ENCODE data around the gene FLT1. TPM values are rescaled to one million over a fixed set of nuclear protein-coding genes. Genes with fewer than 3 reads are reported as not detected.

The FLT1 gene
- total RNA-seq, 1 donor from 2014 or later = not detected

- FAIRE-seq (no peak), DNase-seq (ENCODE audit: low read depth) (no peak)
- H3K27me3 ChIP-seq (ENCODE audit: control insufficient read depth, insufficient read depth, low read length) = no peaks in the 10 kb centered on the region
- H3K36me3 ChIP-seq (ENCODE audit: control insufficient read depth, insufficient read depth, low read length) = no peaks in the 10 kb centered on the region
- TF ChIP-seq CTCF (IDR thresholded peaks at IDR 0.05; ENCODE audit: insufficient read depth, low read length, severe bottlenecking) = no peak
- no peak overlapping the region for H3K4me3 ChIP-seq (ENCODE audit: low read depth, low read length)
Measured at GRCh38 chr13:28401303-28402056, 93.4 kb downstream of the FLT1 start.

GRCh38 chr13:28396053-28396452 lies 98.9 kb downstream of the FLT1 start:
- H3K27me3 ChIP-seq (ENCODE audit: control insufficient read depth, insufficient read depth, low read length) = no peaks in the 10 kb centered on the region

DNA sequence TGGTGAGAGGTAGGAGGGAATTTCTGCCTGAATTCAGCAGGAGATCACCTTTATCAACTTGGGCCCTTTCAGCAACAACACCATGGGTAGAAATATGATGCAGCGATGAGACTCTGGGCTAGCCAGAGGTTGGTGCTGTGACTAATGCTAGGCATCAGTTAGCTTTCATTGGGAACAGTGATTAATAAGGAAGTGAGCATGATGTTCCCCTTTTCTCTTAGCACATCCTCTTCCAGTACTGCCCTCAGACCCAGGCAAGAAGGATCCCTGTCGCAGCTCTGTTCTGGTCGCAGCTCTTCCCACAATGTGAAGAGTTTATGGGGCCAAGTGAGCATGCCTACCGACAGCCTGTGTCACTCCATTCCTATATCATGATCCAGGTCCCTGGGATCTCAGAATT lies 100.5 kb downstream of the FLT1 start:
- FAIRE-seq = no peak
- H3K4me3 ChIP-seq (ENCODE audit: low read depth, low read length) = no peak overlapping the region
- no peak for TF ChIP-seq CTCF (IDR thresholded peaks at IDR 0.05; ENCODE audit: insufficient read depth, low read length, severe bottlenecking)
- H3K27me3 ChIP-seq (ENCODE audit: control insufficient read depth, insufficient read depth, low read length) = no peaks in the 10 kb centered on the region
- H3K36me3 ChIP-seq (ENCODE audit: control insufficient read depth, insufficient read depth, low read length) = no peaks in the 10 kb centered on the region
- peak; percentile 46 for DNase-seq (ENCODE audit: low read depth)

More at GRCh38 chr13:28396053-28396452, 98.9 kb downstream of the FLT1 start:
- no peak for DNase-seq (ENCODE audit: low read depth)
- no peak for FAIRE-seq
- TF ChIP-seq CTCF (IDR thresholded peaks at IDR 0.05; ENCODE audit: insufficient read depth, low read length, severe bottlenecking) = no peak
- no peak overlapping the region for H3K4me3 ChIP-seq (ENCODE audit: low read depth, low read length)
- H3K36me3 ChIP-seq (ENCODE audit: control insufficient read depth, insufficient read depth, low read length) = no peaks in the 10 kb centered on the region

- no peaks in the 10 kb centered on the region for H3K36me3 ChIP-seq (ENCODE audit: control insufficient read depth, insufficient read depth, low read length)
Measured at GRCh38 chr13:28392896-28393505, 101.9 kb downstream of the FLT1 start.

DNA sequence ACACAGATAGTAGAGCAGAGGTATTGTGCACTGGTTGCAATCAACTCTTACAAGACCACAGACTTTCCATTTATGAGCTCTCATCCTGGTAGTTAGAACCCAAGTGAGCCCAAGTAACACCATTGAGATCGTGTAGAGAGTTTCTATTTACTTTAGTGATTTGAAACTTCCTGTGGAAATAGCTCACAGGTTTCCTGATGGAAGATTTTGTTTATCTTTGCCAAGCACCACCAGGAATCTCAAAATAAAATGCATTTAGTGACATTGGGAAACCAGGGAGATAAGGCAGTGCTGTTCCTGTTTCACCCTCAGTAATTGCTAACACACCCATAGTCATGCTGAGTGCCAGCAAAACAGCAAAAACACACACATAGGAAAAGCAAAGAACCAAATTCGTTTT lies 102.5 kb downstream of the FLT1 start:
- no peaks in the 10 kb centered on the region for H3K27me3 ChIP-seq (ENCODE audit: control insufficient read depth, insufficient read depth, low read length)
- DNase-seq (ENCODE audit: low read depth) = no peak

More at GRCh38 chr13:28392896-28393505, 101.9 kb downstream of the FLT1 start:
- no peak for TF ChIP-seq CTCF (IDR thresholded peaks at IDR 0.05; ENCODE audit: insufficient read depth, low read length, severe bottlenecking)
- no peak overlapping the region for H3K4me3 ChIP-seq (ENCODE audit: low read depth, low read length)
- no peak for FAIRE-seq
- DNase-seq (ENCODE audit: low read depth) = no peak
- H3K27me3 ChIP-seq (ENCODE audit: control insufficient read depth, insufficient read depth, low read length) = no peaks in the 10 kb centered on the region

More for the DNA sequence above, 102.5 kb downstream of the FLT1 start:
- no peak overlapping the region for H3K4me3 ChIP-seq (ENCODE audit: low read depth, low read length)
- no peaks in the 10 kb centered on the region for H3K36me3 ChIP-seq (ENCODE audit: control insufficient read depth, insufficient read depth, low read length)
- FAIRE-seq = no peak
- no peak for TF ChIP-seq CTCF (IDR thresholded peaks at IDR 0.05; ENCODE audit: insufficient read depth, low read length, severe bottlenecking)

Measured in bronchial epithelial cell (primary cell).